ENCODE measurements around the gene KRTAP10-6. TPM values are rescaled to one million over a fixed set of nuclear protein-coding genes. Genes with fewer than 3 reads are reported as not detected.
"Not testable (repeated sequence)": the region's sequence is repeated elsewhere in the genome, so short reads cannot be mapped to it uniquely, and the experiment has no call there.

KRTAP10-6 gene
- total RNA-seq, 1 experiment from 2014 or later, result not detected

DNA sequence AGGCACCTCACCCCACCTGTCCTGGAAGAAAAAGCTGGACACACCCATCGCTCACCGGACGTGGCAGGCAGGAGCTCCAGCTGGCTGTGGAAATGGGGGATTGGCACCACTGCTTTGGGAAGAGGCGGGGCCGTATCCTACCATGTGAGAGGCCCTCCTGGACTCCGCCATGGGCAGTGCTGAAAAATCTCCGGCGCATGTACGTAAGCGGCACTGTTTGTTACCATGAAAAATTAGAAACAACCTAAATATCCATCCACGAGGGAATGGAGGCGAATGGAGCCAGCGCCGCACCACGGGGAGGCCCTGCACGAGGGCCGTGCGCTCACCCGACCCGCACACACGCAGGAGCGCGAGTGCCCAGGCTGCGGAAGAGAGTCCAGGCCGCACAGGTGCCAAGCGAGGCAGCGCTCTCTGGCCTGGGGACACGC is 22.7 kb upstream of the KRTAP10-6 start:
- no peak overlapping the region for H3K27ac ChIP-seq (ENCODE audit: low read length)
- no peak for DNase-seq
- no peak overlapping the region for H2AFZ ChIP-seq (ENCODE audit: low read length)
- no peaks in the 10 kb centered on the region for H4K20me1 ChIP-seq (ENCODE audit: insufficient read depth, low read depth, low read length)
- no peak overlapping the region for H3K9ac ChIP-seq (ENCODE audit: low read length)
- H3K4me3 ChIP-seq (ENCODE audit: low read length), result no peak overlapping the region
- no peak overlapping the region for H3K4me2 ChIP-seq (ENCODE audit: low read depth, low read length, poor library complexity, severe bottlenecking)
- H3K36me3 ChIP-seq (ENCODE audit: insufficient read depth, low read length), result no peaks in the 10 kb centered on the region
- no peaks in the 10 kb centered on the region for H3K27me3 ChIP-seq (ENCODE audit: low read length)
- no peaks in the 10 kb centered on the region for H3K9me2 ChIP-seq (replicated peaks; ENCODE audit: insufficient read depth, low read length)
- no peaks in the 10 kb centered on the region; the same call in 1 of the 2 replicates for H3K9me3 ChIP-seq (ENCODE audit: low read length)
- no peaks in the 10 kb centered on the region for H3K79me2 ChIP-seq (ENCODE audit: low read length)
- H3K4me1 ChIP-seq (ENCODE audit: low read length), result peaks cover 7% of the 10 kb centered on the region

GRCh38 chr21:44614161-44614631 is 21.9 kb upstream of the KRTAP10-6 start:
- no peaks in the 10 kb centered on the region for H3K36me3 ChIP-seq (ENCODE audit: insufficient read depth, low read length)
- no peak overlapping the region for H3K4me3 ChIP-seq (ENCODE audit: low read length)
- H3K27ac ChIP-seq (ENCODE audit: low read length), result no peak overlapping the region
- no peaks in the 10 kb centered on the region; the same call in 1 of the 2 replicates for H3K9me3 ChIP-seq (ENCODE audit: low read length)
- H3K79me2 ChIP-seq (ENCODE audit: low read length), result no peaks in the 10 kb centered on the region
- no peak overlapping the region for H3K4me2 ChIP-seq (ENCODE audit: low read depth, low read length, poor library complexity, severe bottlenecking)
- H3K9ac ChIP-seq (ENCODE audit: low read length), result no peak overlapping the region
- H3K9me2 ChIP-seq (replicated peaks; ENCODE audit: insufficient read depth, low read length), result no peaks in the 10 kb centered on the region
- DNase-seq, result no peak
- no peak overlapping the region for H2AFZ ChIP-seq (ENCODE audit: low read length)
- no peaks in the 10 kb centered on the region for H4K20me1 ChIP-seq (ENCODE audit: insufficient read depth, low read depth, low read length)
- peaks cover 7% of the 10 kb centered on the region for H3K4me1 ChIP-seq (ENCODE audit: low read length)
- no peaks in the 10 kb centered on the region for H3K27me3 ChIP-seq (ENCODE audit: low read length)

- H3K79me2 ChIP-seq (ENCODE audit: low read length), result no peaks in the 10 kb centered on the region
- no peaks in the 10 kb centered on the region for H3K9me2 ChIP-seq (replicated peaks; ENCODE audit: insufficient read depth, low read length)
- no peaks in the 10 kb centered on the region for H3K36me3 ChIP-seq (ENCODE audit: insufficient read depth, low read length)
- no peaks in the 10 kb centered on the region for H3K27me3 ChIP-seq (ENCODE audit: low read length)
- no peak overlapping the region for H2AFZ ChIP-seq (ENCODE audit: low read length)
- H3K4me2 ChIP-seq (ENCODE audit: low read depth, low read length, poor library complexity, severe bottlenecking), result no peak overlapping the region
- H3K4me1 ChIP-seq (ENCODE audit: low read length), result peaks cover 3% of the 10 kb centered on the region
- no peak overlapping the region for H3K9ac ChIP-seq (ENCODE audit: low read length)
- H3K4me3 ChIP-seq (ENCODE audit: low read length), result no peak overlapping the region
- DNase-seq, result no peak
- H4K20me1 ChIP-seq (ENCODE audit: insufficient read depth, low read depth, low read length), result no peaks in the 10 kb centered on the region
- H3K9me3 ChIP-seq (ENCODE audit: low read length), result no peaks in the 10 kb centered on the region; the same call in 1 of the 2 replicates
- no peak overlapping the region for H3K27ac ChIP-seq (ENCODE audit: low read length)
These were observed 21.3 kb upstream of the KRTAP10-6 start for GRCh38 chr21:44613386-44614155.

DNA sequence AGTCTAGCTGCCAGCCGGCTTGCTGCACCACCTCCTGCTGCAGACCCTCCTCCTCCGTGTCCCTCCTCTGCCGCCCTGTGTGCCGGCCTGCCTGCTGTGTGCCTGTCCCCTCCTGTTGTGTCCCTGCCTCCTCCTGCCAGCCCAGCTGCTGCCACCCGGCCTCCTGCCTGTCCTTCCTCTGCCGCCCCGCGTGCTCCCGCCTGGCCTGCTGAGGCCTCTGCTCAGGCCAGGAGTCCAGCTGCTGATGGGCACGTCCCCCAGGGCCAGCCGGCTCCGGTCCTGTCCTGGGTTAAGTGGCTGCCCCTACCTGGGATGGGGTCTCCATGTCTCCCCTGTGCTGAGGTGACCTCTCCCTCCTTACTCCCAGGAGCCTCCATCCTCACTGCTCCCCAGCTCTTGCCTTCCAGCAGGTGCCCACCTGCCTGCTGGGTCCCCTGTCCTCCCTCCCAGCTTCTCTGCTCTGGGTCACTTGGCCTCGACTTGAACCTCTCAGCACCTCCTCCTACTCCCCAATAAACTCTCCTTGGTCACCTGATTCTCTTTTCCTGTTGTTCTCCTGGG is 20.4 kb upstream of the KRTAP10-6 start:
- Histone ChIP-seq H3K4me3 (ENCODE audit: low read length) (no peak overlapping the region), H3K36me3 (ENCODE audit: insufficient read depth, low read length) (no peaks in the 10 kb centered on the region), H3K4me1 (ENCODE audit: low read length) (no peaks in the 10 kb centered on the region), H3K4me2 (ENCODE audit: low read depth, low read length, poor library complexity, severe bottlenecking) (no peak overlapping the region), H3K27me3 (ENCODE audit: low read length) (no peaks in the 10 kb centered on the region), H3K9me3 (ENCODE audit: low read length) (no peaks in the 10 kb centered on the region; the same call in 1 of the 2 replicates), H3K27ac (ENCODE audit: low read length) (no peak overlapping the region), H3K9ac (ENCODE audit: low read length) (no peak overlapping the region), H4K20me1 (ENCODE audit: insufficient read depth, low read depth, low read length) (no peaks in the 10 kb centered on the region), H3K79me2 (ENCODE audit: low read length) (no peaks in the 10 kb centered on the region), H2AFZ (ENCODE audit: low read length) (no peak overlapping the region), H3K9me2 (replicated peaks; ENCODE audit: insufficient read depth, low read length) (no peaks in the 10 kb centered on the region)
- peak; percentile 2 for DNase-seq

- Histone ChIP-seq H3K4me1 (ENCODE audit: low read length) (no peaks in the 10 kb centered on the region), H3K9me2 (replicated peaks; ENCODE audit: insufficient read depth, low read length) (no peaks in the 10 kb centered on the region), H3K79me2 (ENCODE audit: low read length) (no peaks in the 10 kb centered on the region), H3K4me3 (ENCODE audit: low read length) (no peak within 1 kb of the TSS), H4K20me1 (ENCODE audit: insufficient read depth, low read depth, low read length) (no peaks in the 10 kb centered on the region), H3K27ac (ENCODE audit: low read length) (no peak within 1 kb of the TSS), H3K4me2 (ENCODE audit: low read depth, low read length, poor library complexity, severe bottlenecking) (no peak within 1 kb of the TSS), H3K9ac (ENCODE audit: low read length) (no peak within 1 kb of the TSS), H3K36me3 (ENCODE audit: insufficient read depth, low read length) (no peaks in the 10 kb centered on the region), H3K27me3 (ENCODE audit: low read length) (no peaks in the 10 kb centered on the region), H2AFZ (ENCODE audit: low read length) (no peak within 1 kb of the TSS), H3K9me3 (ENCODE audit: low read length) (no peaks in the 10 kb centered on the region; the same call in 1 of the 2 replicates)
- DNase-seq, result no peak
These were observed 19.8 kb upstream of the KRTAP10-6 start, which contains the start of gene KRTAP10-8 for GRCh38 chr21:44612029-44612486. Gene KRTAP10-8, plus strand, starts transcription at chr21:44612079. Its CDS starts 22 bp downstream, at chr21:44612101.

DNA sequence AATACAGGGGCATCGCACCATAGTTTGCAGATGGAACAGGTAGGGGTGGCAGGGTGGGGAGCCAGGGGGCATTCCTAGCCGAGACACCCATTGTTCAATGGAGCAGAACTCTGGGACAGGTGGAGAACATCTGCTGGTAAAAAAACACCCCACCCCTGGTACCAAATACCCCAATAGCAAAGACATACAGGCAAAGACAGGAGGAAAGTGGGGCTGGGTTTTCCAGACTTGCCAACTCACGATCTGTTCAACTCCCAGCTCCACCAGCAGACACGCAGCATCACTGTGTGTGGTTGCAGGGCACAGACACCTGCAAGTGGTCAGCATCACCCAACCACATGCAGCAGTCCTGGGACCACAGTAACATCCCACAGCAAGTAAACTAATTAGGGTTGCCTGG is 19.2 kb upstream of the KRTAP10-6 start:
- Histone ChIP-seq H3K27ac (ENCODE audit: low read length) (no peak overlapping the region), H3K4me1 (ENCODE audit: low read length) (no peaks in the 10 kb centered on the region), H3K9ac (ENCODE audit: low read length) (no peak overlapping the region), H3K79me2 (ENCODE audit: low read length) (no peaks in the 10 kb centered on the region), H3K9me2 (replicated peaks; ENCODE audit: insufficient read depth, low read length) (no peaks in the 10 kb centered on the region), H2AFZ (ENCODE audit: low read length) (no peak overlapping the region), H3K36me3 (ENCODE audit: insufficient read depth, low read length) (no peaks in the 10 kb centered on the region), H3K4me3 (ENCODE audit: low read length) (no peak overlapping the region), H3K4me2 (ENCODE audit: low read depth, low read length, poor library complexity, severe bottlenecking) (no peak overlapping the region), H3K9me3 (ENCODE audit: low read length) (no peaks in the 10 kb centered on the region; the same call in 1 of the 2 replicates), H3K27me3 (ENCODE audit: low read length) (no peaks in the 10 kb centered on the region), H4K20me1 (ENCODE audit: insufficient read depth, low read depth, low read length) (no peaks in the 10 kb centered on the region)
- DNase-seq, result peak; percentile 19

GRCh38 chr21:44610157-44610843 is 18.0 kb upstream of the KRTAP10-6 start:
- H3K4me3 ChIP-seq (ENCODE audit: low read length); H3K9ac ChIP-seq (ENCODE audit: low read length); H3K36me3 ChIP-seq (ENCODE audit: insufficient read depth, low read length); H3K4me1 ChIP-seq (ENCODE audit: low read length); DNase-seq; H4K20me1 ChIP-seq (ENCODE audit: insufficient read depth, low read depth, low read length); H2AFZ ChIP-seq (ENCODE audit: low read length); H3K4me2 ChIP-seq (ENCODE audit: low read depth, low read length, poor library complexity, severe bottlenecking); H3K27ac ChIP-seq (ENCODE audit: low read length); H3K9me2 ChIP-seq (replicated peaks; ENCODE audit: insufficient read depth, low read length); H3K27me3 ChIP-seq (ENCODE audit: low read length); H3K9me3 ChIP-seq (ENCODE audit: low read length); H3K79me2 ChIP-seq (ENCODE audit: low read length): not testable (repeated sequence)

DNA sequence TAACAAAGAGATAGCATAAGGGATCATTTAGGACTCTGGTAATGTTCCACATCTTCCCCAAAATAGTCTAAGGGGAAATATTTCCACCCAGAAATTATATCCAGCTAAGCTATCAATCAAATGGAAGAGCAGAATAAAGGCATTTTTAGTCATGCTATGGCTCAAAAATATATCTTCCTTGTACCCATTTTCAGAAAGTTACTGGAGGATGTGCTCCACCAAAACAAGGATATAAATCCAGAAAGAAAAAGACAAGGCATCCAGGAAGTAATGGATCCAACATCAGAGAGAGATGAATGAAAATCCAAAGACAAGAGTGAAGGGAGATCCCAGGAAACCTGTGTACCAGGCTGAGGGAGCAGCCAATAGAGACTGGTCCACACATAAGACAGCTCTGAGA is 16.9 kb upstream of the KRTAP10-6 start:
- Histone ChIP-seq H3K36me3 (ENCODE audit: insufficient read depth, low read length) (no peaks in the 10 kb centered on the region), H3K27me3 (ENCODE audit: low read length) (no peaks in the 10 kb centered on the region), H3K9ac (ENCODE audit: low read length) (no peak overlapping the region), H3K79me2 (ENCODE audit: low read length) (no peaks in the 10 kb centered on the region), H3K9me3 (ENCODE audit: low read length) (no peaks in the 10 kb centered on the region; the same call in 1 of the 2 replicates), H3K4me1 (ENCODE audit: low read length) (no peaks in the 10 kb centered on the region), H3K4me3 (ENCODE audit: low read length) (no peak overlapping the region), H2AFZ (ENCODE audit: low read length) (no peak overlapping the region), H3K27ac (ENCODE audit: low read length) (no peak overlapping the region), H3K4me2 (ENCODE audit: low read depth, low read length, poor library complexity, severe bottlenecking) (no peak overlapping the region), H3K9me2 (replicated peaks; ENCODE audit: insufficient read depth, low read length) (no peaks in the 10 kb centered on the region), H4K20me1 (ENCODE audit: insufficient read depth, low read depth, low read length) (no peaks in the 10 kb centered on the region)
- peak; percentile 26 for DNase-seq

Data from Karpas-422 (cell line).